ENCODE data around the gene ATF5. TPM values are rescaled to one million over a fixed set of nuclear protein-coding genes. Genes with fewer than 3 reads are reported as not detected.

The ATF5 gene
- total RNA-seq, 2 experiments from 2014 or later = 16.3 to 19.1 TPM

- TF ChIP-seq, protein P1, sequence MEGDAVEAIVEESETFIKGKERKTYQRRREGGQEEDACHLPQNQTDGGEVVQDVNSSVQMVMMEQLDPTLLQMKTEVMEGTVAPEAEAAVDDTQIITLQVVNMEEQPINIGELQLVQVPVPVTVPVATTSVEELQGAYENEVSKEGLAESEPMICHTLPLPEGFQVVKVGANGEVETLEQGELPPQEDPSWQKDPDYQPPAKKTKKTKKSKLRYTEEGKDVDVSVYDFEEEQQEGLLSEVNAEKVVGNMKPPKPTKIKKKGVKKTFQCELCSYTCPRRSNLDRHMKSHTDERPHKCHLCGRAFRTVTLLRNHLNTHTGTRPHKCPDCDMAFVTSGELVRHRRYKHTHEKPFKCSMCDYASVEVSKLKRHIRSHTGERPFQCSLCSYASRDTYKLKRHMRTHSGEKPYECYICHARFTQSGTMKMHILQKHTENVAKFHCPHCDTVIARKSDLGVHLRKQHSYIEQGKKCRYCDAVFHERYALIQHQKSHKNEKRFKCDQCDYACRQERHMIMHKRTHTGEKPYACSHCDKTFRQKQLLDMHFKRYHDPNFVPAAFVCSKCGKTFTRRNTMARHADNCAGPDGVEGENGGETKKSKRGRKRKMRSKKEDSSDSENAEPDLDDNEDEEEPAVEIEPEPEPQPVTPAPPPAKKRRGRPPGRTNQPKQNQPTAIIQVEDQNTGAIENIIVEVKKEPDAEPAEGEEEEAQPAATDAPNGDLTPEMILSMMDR (IDR thresholded peaks at IDR 0.05) = no peak
- DNase-seq = peak in 1 of 14 experiments; percentile 15
- Mint-ChIP-seq H3K9me3 (no peaks in the 10 kb centered on the region), H3K27me3 (no peaks in the 10 kb centered on the region), H3K4me3 (no peak overlapping the region), H3K36me3 (ENCODE audit: low read depth) (peaks cover 24% of the 10 kb centered on the region), H3K27ac (no peak overlapping the region), H3K4me1 (ENCODE audit: low read depth) (no peaks in the 10 kb centered on the region)
- Histone ChIP-seq H3K4me3 (ENCODE audit: low read length) (no peak overlapping the region), H3K9me3 (ENCODE audit: control insufficient read depth in 1 of 2, insufficient read depth in 1 of 2, low read length in 2 of 2) (no peaks in the 10 kb centered on the region), H3K27me3 (ENCODE audit: control insufficient read depth in 1 of 2, insufficient read depth in 2 of 2, low read length in 2 of 2) (peaks cover 0 to 4% of the 10 kb centered on the region in 2 experiments), H3K27ac (ENCODE audit: low read depth in 1 of 2, low read length in 2 of 2) (no peak overlapping the region), H3K36me3 (ENCODE audit: insufficient read depth, low read length) (peaks cover 35% of the 10 kb centered on the region), H3K4me1 (ENCODE audit: insufficient read depth, low read length) (no peaks in the 10 kb centered on the region)
- POLR2A ChIA-PET = no interaction called here
- ATAC-seq (ENCODE audit: poor library complexity) = no peak
- intact Hi-C loops (cut with DNase I, micrococcal nuclease) = no loop called here
- CTCF ChIA-PET = no interaction called here
Measured at GRCh38 chr19:49973987-49974386, 45.0 kb downstream of the ATF5 start.

DNA sequence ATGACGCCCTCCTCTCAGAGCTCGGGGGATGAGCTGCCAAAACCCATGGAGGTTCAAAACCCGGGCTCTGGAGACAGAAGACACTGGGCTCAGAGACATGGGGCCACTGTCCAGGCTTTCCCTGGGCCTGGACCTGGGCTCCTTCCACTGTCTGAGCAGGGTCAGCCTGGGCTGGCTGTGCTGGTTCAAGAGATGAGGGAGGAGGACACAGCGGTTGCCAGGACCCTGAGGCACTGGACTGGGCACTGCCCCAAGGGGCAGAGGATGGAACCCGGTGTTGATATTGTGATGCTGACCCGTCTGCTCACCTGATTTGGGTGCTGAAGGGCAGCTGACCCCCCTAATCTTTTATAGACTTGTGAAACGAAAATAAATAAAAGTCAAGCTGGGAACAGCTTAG is 46.0 kb downstream of the ATF5 start:
- no peak overlapping the region for H3K4me3 Mint-ChIP-seq
- ChIA-PET CTCF (no interaction called here), POLR2A (no interaction called here)
- TF ChIP-seq, protein P1 (IDR thresholded peaks at IDR 0.05) = no peak
- Histone ChIP-seq H3K9me3 (ENCODE audit: control insufficient read depth in 1 of 2, insufficient read depth in 1 of 2, low read length in 2 of 2) (no peaks in the 10 kb centered on the region), H3K27me3 (ENCODE audit: control insufficient read depth in 1 of 2, insufficient read depth in 2 of 2, low read length in 2 of 2) (no peaks in the 10 kb centered on the region), H3K27ac (ENCODE audit: low read depth in 1 of 2, low read length in 2 of 2) (no peak overlapping the region), H3K4me1 (ENCODE audit: insufficient read depth, low read length) (no peaks in the 10 kb centered on the region), H3K4me3 (ENCODE audit: low read length) (no peak overlapping the region), H3K36me3 (ENCODE audit: insufficient read depth, low read length) (peaks cover 40% of the 10 kb centered on the region)
- no peak overlapping the region for H3K27ac Mint-ChIP-seq
- H3K9me3 Mint-ChIP-seq = no peaks in the 10 kb centered on the region
- ATAC-seq (ENCODE audit: poor library complexity) (no peak), DNase-seq (no peak)
- H3K27me3 Mint-ChIP-seq = no peaks in the 10 kb centered on the region
- H3K36me3 Mint-ChIP-seq (ENCODE audit: low read depth) = peaks cover 25% of the 10 kb centered on the region
- intact Hi-C loops (cut with DNase I, micrococcal nuclease) = no loop called here
- no peaks in the 10 kb centered on the region for H3K4me1 Mint-ChIP-seq (ENCODE audit: low read depth)

- Histone ChIP-seq H3K4me1 (ENCODE audit: insufficient read depth, low read length) (no peaks in the 10 kb centered on the region), H3K36me3 (ENCODE audit: insufficient read depth, low read length) (peaks cover 47% of the 10 kb centered on the region), H3K27ac (ENCODE audit: low read depth in 1 of 2, low read length in 2 of 2) (no peak overlapping the region), H3K9me3 (ENCODE audit: control insufficient read depth in 1 of 2, insufficient read depth in 1 of 2, low read length in 2 of 2) (no peaks in the 10 kb centered on the region), H3K4me3 (ENCODE audit: low read length) (no peak overlapping the region), H3K27me3 (ENCODE audit: control insufficient read depth in 1 of 2, insufficient read depth in 2 of 2, low read length in 2 of 2) (no peaks in the 10 kb centered on the region)
- Mint-ChIP-seq H3K27ac (no peak overlapping the region), H3K4me3 (no peak overlapping the region), H3K9me3 (no peaks in the 10 kb centered on the region), H3K4me1 (ENCODE audit: low read depth) (no peaks in the 10 kb centered on the region), H3K27me3 (no peaks in the 10 kb centered on the region), H3K36me3 (ENCODE audit: low read depth) (peaks cover 38% of the 10 kb centered on the region)
- intact Hi-C loops (cut with DNase I, micrococcal nuclease) = no loop called here
- DNase-seq = no peak
- TF ChIP-seq, protein P1 (IDR thresholded peaks at IDR 0.05) = no peak
- no peak for ATAC-seq (ENCODE audit: poor library complexity)
- ChIA-PET POLR2A (interaction anchor here (1.2 kb wide), 1 partner anchor 10 kb away, joined by 3 read pairs; no protein-coding TSS in a partner anchor), CTCF (no interaction called here)
Measured at GRCh38 chr19:49976496-49976895, 47.5 kb downstream of the ATF5 start.
